Smooth muscle cell of bladder (primary cell): ENCODE data around the gene HBZ. TPM values are rescaled to one million over a fixed set of nuclear protein-coding genes. Genes with fewer than 3 reads are reported as not detected.

Source experiments
- total RNA-seq: library from RNA; depleted of rRNA; stranded (reverse); fragments of >200 nt; gene quantifications from 2 replicates; pipeline ENCODE4 v1.2.3, GENCODE V29; 2014

HBZ gene
- not detected in 2 replicates for total RNA-seq

DNA sequence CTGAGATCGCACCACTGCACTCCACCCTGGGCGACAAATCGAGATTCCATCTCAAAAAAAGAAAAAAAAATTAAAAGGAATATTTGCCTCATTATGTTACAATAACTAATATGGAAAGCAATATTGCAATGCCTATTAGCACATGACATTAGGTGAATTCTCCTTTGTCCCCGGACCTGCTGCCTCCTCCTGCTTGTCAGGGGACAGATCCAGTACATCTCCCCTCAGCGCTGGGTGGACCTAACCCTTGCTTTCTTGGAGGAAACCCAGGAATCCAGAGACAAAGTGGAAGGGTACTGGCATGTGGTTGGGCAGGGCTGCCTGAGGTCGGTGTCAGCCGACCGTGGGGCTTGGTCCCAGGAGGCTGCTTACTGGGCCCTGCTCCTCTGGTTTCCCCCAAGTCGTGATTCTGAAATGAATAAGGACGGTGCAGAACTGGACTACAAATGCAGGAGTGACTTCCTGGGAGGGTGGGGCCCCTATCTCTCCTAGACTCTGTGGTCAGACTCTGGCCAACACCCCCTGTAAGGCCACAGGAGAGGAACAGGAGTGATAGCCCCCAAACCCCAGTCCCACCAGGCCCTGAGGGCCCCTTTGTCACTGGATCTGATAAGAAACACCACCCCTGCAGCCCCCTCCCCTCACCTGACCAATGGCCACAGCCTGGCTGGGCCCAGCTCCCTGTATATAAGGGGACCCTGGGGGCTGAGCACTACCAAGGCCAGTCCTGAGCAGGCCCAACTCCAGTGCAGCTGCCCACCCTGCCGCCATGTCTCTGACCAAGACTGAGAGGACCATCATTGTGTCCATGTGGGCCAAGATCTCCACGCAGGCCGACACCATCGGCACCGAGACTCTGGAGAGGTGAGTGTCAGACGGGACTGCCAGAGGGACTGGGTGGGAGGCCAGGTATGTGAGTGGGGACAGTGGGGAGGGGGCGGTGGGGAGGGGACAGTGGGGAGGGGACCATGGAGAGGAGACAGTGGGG is at the start of gene HBZ:
Gene HBZ (plus strand): TSS at position 504 of the 988 bp plus-strand sequence. CDS start 266 bp downstream, at position 770.

GRCh38 chr16:165539-166374 is 13.3 kb downstream of the HBZ start, which contains the start of gene HBM:
Gene HBM (plus strand): TSS chr16:165978. CDS start chr16:165998, 20 bp downstream.

GRCh38 chr16:172374-172941 is 20.0 kb downstream of the HBZ start, which contains the start of gene HBA2:
Gene HBA2 (plus strand): TSS chr16:172876. CDS start chr16:172913, 37 bp downstream.

DNA sequence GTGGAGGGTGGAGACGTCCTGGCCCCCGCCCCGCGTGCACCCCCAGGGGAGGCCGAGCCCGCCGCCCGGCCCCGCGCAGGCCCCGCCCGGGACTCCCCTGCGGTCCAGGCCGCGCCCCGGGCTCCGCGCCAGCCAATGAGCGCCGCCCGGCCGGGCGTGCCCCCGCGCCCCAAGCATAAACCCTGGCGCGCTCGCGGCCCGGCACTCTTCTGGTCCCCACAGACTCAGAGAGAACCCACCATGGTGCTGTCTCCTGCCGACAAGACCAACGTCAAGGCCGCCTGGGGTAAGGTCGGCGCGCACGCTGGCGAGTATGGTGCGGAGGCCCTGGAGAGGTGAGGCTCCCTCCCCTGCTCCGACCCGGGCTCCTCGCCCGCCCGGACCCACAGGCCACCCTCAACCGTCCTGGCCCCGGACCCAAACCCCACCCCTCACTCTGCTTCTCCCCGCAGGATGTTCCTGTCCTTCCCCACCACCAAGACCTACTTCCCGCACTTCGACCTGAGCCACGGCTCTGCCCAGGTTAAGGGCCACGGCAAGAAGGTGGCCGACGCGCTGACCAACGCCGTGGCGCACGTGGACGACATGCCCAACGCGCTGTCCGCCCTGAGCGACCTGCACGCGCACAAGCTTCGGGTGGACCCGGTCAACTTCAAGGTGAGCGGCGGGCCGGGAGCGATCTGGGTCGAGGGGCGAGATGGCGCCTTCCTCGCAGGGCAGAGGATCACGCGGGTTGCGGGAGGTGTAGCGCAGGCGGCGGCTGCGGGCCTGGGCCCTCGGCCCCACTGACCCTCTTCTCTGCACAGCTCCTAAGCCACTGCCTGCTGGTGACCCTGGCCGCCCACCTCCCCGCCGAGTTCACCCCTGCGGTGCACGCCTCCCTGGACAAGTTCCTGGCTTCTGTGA is 24.3 kb downstream of the HBZ start, which contains the start of gene HBA1:
Gene HBA1 (plus strand): TSS at position 204 of the 906 bp plus-strand sequence. CDS start 37 bp downstream, at position 241.

DNA sequence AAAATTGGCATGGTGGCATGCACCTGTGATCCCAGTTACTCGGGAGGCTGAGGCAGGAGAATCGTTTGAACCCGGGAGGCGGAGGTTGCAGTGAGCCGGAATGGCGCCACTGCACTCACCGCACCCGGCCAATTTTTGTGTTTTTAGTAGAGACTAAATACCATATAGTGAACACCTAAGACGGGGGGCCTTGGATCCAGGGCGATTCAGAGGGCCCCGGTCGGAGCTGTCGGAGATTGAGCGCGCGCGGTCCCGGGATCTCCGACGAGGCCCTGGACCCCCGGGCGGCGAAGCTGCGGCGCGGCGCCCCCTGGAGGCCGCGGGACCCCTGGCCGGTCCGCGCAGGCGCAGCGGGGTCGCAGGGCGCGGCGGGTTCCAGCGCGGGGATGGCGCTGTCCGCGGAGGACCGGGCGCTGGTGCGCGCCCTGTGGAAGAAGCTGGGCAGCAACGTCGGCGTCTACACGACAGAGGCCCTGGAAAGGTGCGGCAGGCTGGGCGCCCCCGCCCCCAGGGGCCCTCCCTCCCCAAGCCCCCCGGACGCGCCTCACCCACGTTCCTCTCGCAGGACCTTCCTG is 27.7 kb downstream of the HBZ start, which contains the start of gene HBQ1:
Gene HBQ1 (plus strand): TSS at position 359 of the 575 bp plus-strand sequence. CDS start 28 bp downstream, at position 387.

Other genes with a start within 250 kb of the HBZ start
- gene POLR3K, start 99.0 kb upstream of the HBZ start, total RNA-seq, result 3.6 and 4.0 TPM in 2 replicates
- gene SNRNP25, start 98.8 kb upstream of the HBZ start, total RNA-seq, result 34.6 and 41.3 TPM in 2 replicates
- 40.4 and 41.6 TPM in 2 replicates for gene RHBDF1, start 80.0 kb upstream of the HBZ start, total RNA-seq
- 188 and 248 TPM in 2 replicates for gene MPG, start 74.4 kb upstream of the HBZ start, total RNA-seq
- gene NPRL3, start 14.0 kb upstream of the HBZ start, total RNA-seq, result 5.4 and 6.1 TPM in 2 replicates
- gene HBM, start 13.3 kb downstream of the HBZ start, total RNA-seq, result not detected in 2 replicates
- gene HBA2, start 20.2 kb downstream of the HBZ start, total RNA-seq, result not detected in 2 replicates
- gene HBA1, start 24.0 kb downstream of the HBZ start, total RNA-seq, result not detected in 2 replicates
- not detected in 2 replicates for gene HBQ1, start 27.8 kb downstream of the HBZ start, total RNA-seq
- 29.2 and 29.5 TPM in 2 replicates for gene LUC7L, start 76.8 kb downstream of the HBZ start, total RNA-seq
- gene FAM234A, start 82.2 kb downstream of the HBZ start, total RNA-seq, result 50.6 and 51.9 TPM in 2 replicates
- 1.1 and 3.7 TPM in 2 replicates for gene RGS11, start 123.3 kb downstream of the HBZ start, total RNA-seq
- 0.28 and 1.8 TPM in 2 replicates for gene ARHGDIG, start 127.9 kb downstream of the HBZ start, total RNA-seq
- 0.37 TPM in 1 of 2 replicates, not detected in the other for gene PDIA2, start 130.5 kb downstream of the HBZ start, total RNA-seq
- gene AXIN1, start 200.1 kb downstream of the HBZ start, total RNA-seq, result 15.2 and 19.0 TPM in 2 replicates
- 72.5 and 89.0 TPM in 2 replicates for gene MRPL28, start 217.9 kb downstream of the HBZ start, total RNA-seq
- gene PGAP6, start 229.3 kb downstream of the HBZ start, total RNA-seq, result 59.2 and 66.6 TPM in 2 replicates
- 69.0 and 73.0 TPM in 2 replicates for gene NME4, start 244.6 kb downstream of the HBZ start, total RNA-seq
- 9.9 and 11.4 TPM in 2 replicates for gene DECR2, start 249.2 kb downstream of the HBZ start, total RNA-seq